Fibroblast of lung (primary cell): ENCODE data around the gene AXL. TPM values are rescaled to one million over a fixed set of nuclear protein-coding genes. Genes with fewer than 3 reads are reported as not detected.

ENCODE experiments used
- DNase-seq, 2 donors: peaks; one replicate each; pipeline versions ENCODE4 v3.0.0 to v3.0.0-alpha.2; 2010; ENCODE audit warnings: low read depth in 2 of 2
- H2AFZ ChIP-seq: 2 replicates; pipeline ENCODE4 v1.5.1; 2012; ENCODE audit warnings: low read length, control low read depth, inconsistent platforms
- H3K27ac ChIP-seq: 2 replicates; pipeline ENCODE4 v1.5.1; 2011; ENCODE audit warnings: low read length, control low read depth; ENCODE audit not compliant: insufficient read depth
- H3K27me3 ChIP-seq: 2 replicates; pipeline ENCODE4 v1.5.1; 2011; ENCODE audit warnings: mild to moderate bottlenecking, low read length; ENCODE audit not compliant: control insufficient read depth, insufficient read depth
- H3K36me3 ChIP-seq: 2 replicates; pipeline ENCODE4 v1.5.1; 2011; ENCODE audit warnings: low read length; ENCODE audit not compliant: control insufficient read depth, insufficient read depth
- H3K4me1 ChIP-seq: 2 replicates; pipeline ENCODE4 v1.5.1; 2011; ENCODE audit warnings: low read length; ENCODE audit not compliant: control insufficient read depth, insufficient read depth; ENCODE audit errors: extremely low read depth
- H3K4me2 ChIP-seq: 2 replicates; pipeline ENCODE4 v1.5.1; 2011; ENCODE audit warnings: low read length, control low read depth; ENCODE audit not compliant: insufficient read depth; ENCODE audit errors: extremely low read depth
- H3K4me3 ChIP-seq, 4 experiments: fragments of 200-600 bp in 1 of 4; sonication (generic) in 1 of 4; replicated peaks in 1 of 4; 2 replicates each; pipeline ENCODE4 v1.5.1; 2011 to 2016; ENCODE audit warnings: low read length in 4 of 4, low read depth in 3 of 4, mild to moderate bottlenecking in 3 of 4, control low read depth in 2 of 4, inconsistent platforms in 1 of 4, mixed read lengths in 1 of 4; ENCODE audit not compliant: insufficient read depth in 1 of 4; ENCODE audit errors: control extremely low read depth in 1 of 4
- H3K79me2 ChIP-seq: 2 replicates; pipeline ENCODE4 v1.5.1; 2012; ENCODE audit warnings: mild to moderate bottlenecking, low read length, inconsistent platforms; ENCODE audit not compliant: control insufficient read depth, insufficient read depth
- H3K9ac ChIP-seq: 2 replicates; pipeline ENCODE4 v1.5.1; 2011; ENCODE audit warnings: mild to moderate bottlenecking, low read length, control low read depth; ENCODE audit not compliant: insufficient read depth
- H3K9me3 ChIP-seq: 2 replicates; pipeline ENCODE4 v1.5.1; 2012; ENCODE audit warnings: low read depth, low read length; ENCODE audit not compliant: control insufficient read depth, insufficient read depth
- H4K20me1 ChIP-seq: 2 replicates; pipeline ENCODE4 v1.5.1; 2011; ENCODE audit warnings: low read length; ENCODE audit not compliant: control insufficient read depth, insufficient read depth; ENCODE audit errors: extremely low read depth
- EZH2 ChIP-seq: IDR thresholded peaks from 2 replicates; pipeline ENCODE4 v1.5.1; 2012; ENCODE audit warnings: low read length, control low read depth, mild to moderate bottlenecking; ENCODE audit errors: missing control alignments
- polyA plus RNA-seq, 2 donors: library from polyadenylated mRNA; depleted of rRNA in 1 of 2; stranded (reverse) in 1 of 2; unstranded in 1 of 2; fragments of >200 nt; gene quantifications; 2 replicates each; pipeline ENCODE4 v1.2.1, GENCODE V29; 2011 to 2012; ENCODE audit warnings: missing spikeins in 1 of 2
- total RNA-seq: library from RNA; depleted of rRNA; stranded (reverse); fragments of >200 nt; gene quantifications from 2 replicates; pipeline ENCODE4 v1.2.1, GENCODE V29; 2014
- TF ChIP-seq, protein P1 (sequence below), 2 donors: IDR thresholded peaks in 1 of 2; conservative IDR thresholded peaks in 1 of 2; 1 replicate in 1 of 2; 2 replicates in 1 of 2; pipeline ENCODE4 v1.5.1; 2011 to 2012; ENCODE audit warnings: low read length in 2 of 2, control low read depth in 1 of 2, inconsistent platforms in 1 of 2, low read depth in 1 of 2, mild to moderate bottlenecking in 1 of 2

The AXL gene
- total and polyA plus RNA-seq, 2 donors (not counting 1 experiment from before 2014, with no cell fraction given), result 223 to 319 TPM

DNA sequence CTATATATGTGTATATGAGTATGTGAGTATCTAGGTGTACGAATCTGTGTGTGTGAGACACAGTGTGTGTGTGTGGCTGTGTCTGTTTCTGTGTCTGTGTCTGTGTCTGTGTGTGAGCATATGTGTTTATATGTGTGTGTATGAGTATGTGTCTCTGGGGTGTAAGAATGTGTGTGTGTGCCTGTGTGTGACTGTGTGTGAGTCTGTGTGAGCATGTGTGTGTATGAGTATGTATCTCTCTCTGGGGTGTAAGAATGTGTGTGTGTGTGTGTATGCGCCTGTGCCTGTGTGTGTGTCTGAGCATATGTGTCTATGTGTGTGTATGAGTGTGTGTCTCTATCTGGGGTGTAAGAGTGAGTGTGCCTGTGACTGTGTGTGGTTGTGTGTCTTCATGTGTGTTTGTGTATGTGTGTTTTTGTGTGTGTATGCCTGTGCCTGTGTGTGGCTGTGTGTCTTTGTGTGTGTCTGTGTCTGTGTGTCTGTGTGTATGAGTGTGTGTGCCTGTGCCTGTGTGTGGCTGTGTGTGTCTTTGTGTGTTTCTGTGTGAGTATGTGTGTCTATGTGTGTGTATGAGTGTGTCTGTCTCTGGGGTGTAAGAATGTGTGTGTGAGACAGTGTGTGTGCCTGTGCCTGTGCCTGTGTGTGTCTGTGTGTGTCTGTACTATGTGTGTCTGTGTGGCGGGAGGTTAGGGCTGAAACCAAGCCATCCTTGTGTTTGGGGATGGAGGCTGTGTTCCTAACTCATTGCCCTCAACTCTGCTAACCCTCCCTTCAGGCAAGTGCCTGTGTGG is 11.2 kb downstream of the AXL start:
- H3K27ac ChIP-seq, result peak overlapping the region; percentile 69
- H3K9me3 ChIP-seq, result no peaks in the 10 kb centered on the region
- no peak overlapping the region for H2AFZ ChIP-seq
- H3K4me3 ChIP-seq, result no peak overlapping the region
- peaks cover 34% of the 10 kb centered on the region for H3K36me3 ChIP-seq
- H4K20me1 ChIP-seq, result no peaks in the 10 kb centered on the region
- H3K9ac ChIP-seq, result no peak overlapping the region
- H3K4me1 ChIP-seq, result peaks cover 19% of the 10 kb centered on the region
- H3K4me2 ChIP-seq, result no peak overlapping the region
- DNase-seq, result no peak
- TF ChIP-seq, protein P1, sequence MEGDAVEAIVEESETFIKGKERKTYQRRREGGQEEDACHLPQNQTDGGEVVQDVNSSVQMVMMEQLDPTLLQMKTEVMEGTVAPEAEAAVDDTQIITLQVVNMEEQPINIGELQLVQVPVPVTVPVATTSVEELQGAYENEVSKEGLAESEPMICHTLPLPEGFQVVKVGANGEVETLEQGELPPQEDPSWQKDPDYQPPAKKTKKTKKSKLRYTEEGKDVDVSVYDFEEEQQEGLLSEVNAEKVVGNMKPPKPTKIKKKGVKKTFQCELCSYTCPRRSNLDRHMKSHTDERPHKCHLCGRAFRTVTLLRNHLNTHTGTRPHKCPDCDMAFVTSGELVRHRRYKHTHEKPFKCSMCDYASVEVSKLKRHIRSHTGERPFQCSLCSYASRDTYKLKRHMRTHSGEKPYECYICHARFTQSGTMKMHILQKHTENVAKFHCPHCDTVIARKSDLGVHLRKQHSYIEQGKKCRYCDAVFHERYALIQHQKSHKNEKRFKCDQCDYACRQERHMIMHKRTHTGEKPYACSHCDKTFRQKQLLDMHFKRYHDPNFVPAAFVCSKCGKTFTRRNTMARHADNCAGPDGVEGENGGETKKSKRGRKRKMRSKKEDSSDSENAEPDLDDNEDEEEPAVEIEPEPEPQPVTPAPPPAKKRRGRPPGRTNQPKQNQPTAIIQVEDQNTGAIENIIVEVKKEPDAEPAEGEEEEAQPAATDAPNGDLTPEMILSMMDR (conservative IDR thresholded peaks at IDR 0.05 in 1 of 2, IDR thresholded peaks at IDR 0.05 in 1 of 2; ENCODE audit: low read depth in 1 of 2, low read length in 2 of 2), result no peak
- TF ChIP-seq EZH2, result no peak
- H3K79me2 ChIP-seq, result peaks cover 55% of the 10 kb centered on the region
- H3K27me3 ChIP-seq, result no peaks in the 10 kb centered on the region

DNA sequence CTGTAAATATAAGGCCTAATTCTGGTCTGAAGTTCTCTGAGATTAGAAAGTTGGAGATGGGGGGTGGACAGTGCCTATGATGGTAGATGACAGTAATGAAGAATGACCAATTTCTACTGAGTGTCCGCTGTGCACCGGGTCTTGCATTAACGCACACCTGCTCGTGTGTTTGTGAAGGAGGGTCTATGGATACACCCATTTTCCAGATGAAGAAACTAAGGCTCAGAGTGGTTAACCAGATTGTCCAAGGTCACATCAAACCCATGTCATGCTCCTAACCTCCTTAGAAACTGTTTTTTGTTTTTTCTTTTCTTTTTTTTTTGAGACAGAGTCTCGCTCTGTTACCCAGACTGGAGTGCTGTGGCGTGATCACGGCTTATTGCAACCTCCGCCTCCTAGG is 13.7 kb downstream of the AXL start:
- H3K36me3 ChIP-seq, result peaks cover 38% of the 10 kb centered on the region
- H2AFZ ChIP-seq, result no peak overlapping the region
- no peaks in the 10 kb centered on the region for H3K9me3 ChIP-seq
- H3K4me3 ChIP-seq, result no peak overlapping the region
- H3K4me2 ChIP-seq, result no peak overlapping the region
- H3K27ac ChIP-seq, result no peak overlapping the region
- no peaks in the 10 kb centered on the region for H3K27me3 ChIP-seq
- peaks cover 47% of the 10 kb centered on the region for H3K79me2 ChIP-seq
- no peaks in the 10 kb centered on the region for H4K20me1 ChIP-seq
- TF ChIP-seq, protein P1 (conservative IDR thresholded peaks at IDR 0.05 in 1 of 2, IDR thresholded peaks at IDR 0.05 in 1 of 2; ENCODE audit: low read depth in 1 of 2, low read length in 2 of 2), result no peak
- TF ChIP-seq EZH2, result no peak
- DNase-seq, result no peak
- H3K4me1 ChIP-seq, result peaks cover 6% of the 10 kb centered on the region
- no peak overlapping the region for H3K9ac ChIP-seq

DNA sequence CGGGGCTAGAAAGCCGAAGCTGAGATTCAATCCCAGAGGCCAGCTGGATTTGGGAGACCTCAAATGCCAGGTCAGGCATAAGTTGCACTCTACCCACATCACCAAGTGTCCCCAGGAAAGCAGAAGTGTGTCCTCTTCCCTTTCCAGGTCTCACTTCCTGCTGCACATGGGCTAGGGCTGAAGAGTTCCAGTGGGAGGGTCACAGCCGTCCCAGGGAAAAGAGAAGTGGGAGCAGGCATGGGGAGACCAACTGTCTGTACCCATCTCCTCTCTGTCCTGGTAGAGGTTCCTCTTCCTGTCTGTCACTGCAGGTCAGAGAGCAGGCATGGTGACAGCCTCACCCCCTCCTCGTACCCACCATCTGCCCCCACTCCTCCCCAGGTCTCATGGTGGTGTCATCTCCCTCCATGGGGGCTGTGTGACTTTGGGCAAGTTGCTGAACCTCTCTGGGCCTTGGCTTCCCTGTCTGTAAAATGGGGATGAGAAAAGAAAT is 14.8 kb downstream of the AXL start:
- no peak overlapping the region for H3K4me3 ChIP-seq

More for the DNA sequence above, 14.8 kb downstream of the AXL start:
- Histone ChIP-seq H3K27me3 (no peaks in the 10 kb centered on the region), H2AFZ (no peak overlapping the region), H3K36me3 (peaks cover 44% of the 10 kb centered on the region), H3K4me2 (no peak overlapping the region), H3K79me2 (peaks cover 47% of the 10 kb centered on the region), H3K27ac (no peak overlapping the region), H4K20me1 (no peaks in the 10 kb centered on the region), H3K9ac (no peak overlapping the region), H3K4me1 (peaks cover 6% of the 10 kb centered on the region), H3K9me3 (no peaks in the 10 kb centered on the region)
- DNase-seq, result no peak
- TF ChIP-seq, protein P1 (conservative IDR thresholded peaks at IDR 0.05 in 1 of 2, IDR thresholded peaks at IDR 0.05 in 1 of 2; ENCODE audit: low read depth in 1 of 2, low read length in 2 of 2), result no peak
